KOPT-K1 (cell line): Measurements from ENCODE around the gene PIK3R4.

Experiments
- H3K27ac ChIP-seq: fragments of 200-600 bp; sonication (generic); 2 replicates; pipeline ENCODE4 v1.5.1; 2016; ENCODE audit warnings: antibody characterized with exemption, mild to moderate bottlenecking, low read depth, low read length; ENCODE audit not compliant: poor library complexity, severe bottlenecking
- H3K36me3 ChIP-seq: fragments of 200-600 bp; sonication (generic); 2 replicates; pipeline ENCODE4 v1.5.1; 2017; ENCODE audit warnings: antibody characterized with exemption, mild to moderate bottlenecking, low read length, moderate library complexity; ENCODE audit not compliant: insufficient read depth
- H3K9me3 ChIP-seq: fragments of 200-600 bp; sonication (generic); 2 replicates; pipeline ENCODE4 v1.5.1; 2017; ENCODE audit warnings: antibody characterized with exemption, low read length, mild to moderate bottlenecking; ENCODE audit not compliant: insufficient read depth, poor library complexity, severe bottlenecking

Gene PIK3R4

DNA sequence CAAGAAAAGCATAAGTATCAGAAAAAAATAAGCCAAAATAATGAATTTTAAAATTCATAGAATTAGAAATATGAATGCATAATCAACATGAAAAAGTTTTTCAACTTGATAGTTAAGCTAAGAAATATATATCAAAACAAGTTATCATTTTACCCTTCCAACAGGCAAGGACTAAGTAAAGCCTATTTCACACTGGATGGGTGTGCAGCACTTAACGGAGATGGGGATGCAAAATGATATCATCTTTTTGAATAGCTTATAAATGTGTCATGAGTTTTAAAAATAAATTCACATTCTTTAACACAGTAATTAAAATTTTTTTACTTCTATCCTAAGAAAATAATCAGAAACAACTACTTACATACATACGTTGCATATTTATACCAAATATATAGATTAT lies 20.9 kb downstream of the PIK3R4 start:
- no peak overlapping the region for H3K27ac ChIP-seq
- peaks cover 41% of the 10 kb centered on the region for H3K36me3 ChIP-seq
- H3K9me3 ChIP-seq, result no peaks in the 10 kb centered on the region

DNA sequence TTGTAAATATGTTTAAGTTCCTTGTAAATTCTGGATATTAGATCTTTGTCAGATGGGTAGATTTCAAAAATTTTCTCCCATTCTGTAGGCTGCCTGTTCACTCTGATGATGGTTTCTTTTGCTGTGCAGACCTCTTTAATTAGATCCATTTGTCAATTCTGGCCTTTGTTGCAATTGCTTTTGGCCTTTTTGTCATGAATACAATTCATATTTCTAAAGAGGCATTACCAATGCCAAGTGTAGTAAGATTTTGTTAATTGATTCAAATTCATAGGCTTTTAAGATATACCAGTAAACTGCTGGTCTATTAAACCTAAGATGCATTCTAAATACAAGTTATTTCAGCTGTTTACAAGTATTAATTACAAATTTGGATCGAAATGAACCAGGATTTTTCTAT lies 31.0 kb downstream of the PIK3R4 start:
- Histone ChIP-seq H3K9me3 (no peaks in the 10 kb centered on the region), H3K27ac (peak overlapping the region; percentile 42), H3K36me3 (peaks cover 63% of the 10 kb centered on the region)

DNA sequence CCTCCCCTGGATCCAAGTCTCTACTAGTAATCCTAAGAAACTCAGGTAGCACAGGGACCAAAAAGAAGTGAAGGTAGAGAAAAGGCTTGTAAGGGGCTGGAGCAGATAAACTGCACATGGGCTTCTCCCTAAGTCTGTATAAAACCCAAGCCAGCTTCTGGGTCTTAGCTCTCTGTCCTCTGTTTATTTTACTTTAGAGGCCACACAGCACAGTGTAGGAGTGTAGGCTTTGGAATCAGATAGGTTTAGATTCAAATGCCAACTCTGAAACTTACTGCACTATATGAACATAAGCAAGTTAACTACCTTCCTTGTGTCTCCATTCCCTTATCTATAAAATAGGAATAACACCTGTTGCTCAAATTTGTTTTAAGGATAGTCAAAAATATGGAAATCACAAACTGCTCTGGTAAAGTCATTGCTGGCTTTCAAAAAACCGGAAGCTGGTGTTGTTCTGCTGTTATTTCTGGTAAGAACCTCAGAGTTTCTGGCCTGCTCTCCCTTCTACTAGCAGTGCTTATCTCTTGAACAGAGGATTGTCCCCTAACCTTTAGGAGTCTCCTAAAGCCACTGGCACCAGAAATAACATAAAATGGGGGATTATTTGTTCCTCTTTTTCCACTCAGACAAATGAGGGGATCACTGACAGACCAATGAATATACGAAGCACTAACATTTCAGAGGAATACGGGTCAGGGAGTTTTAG lies 33.8 kb downstream of the PIK3R4 start:
- peaks cover 58% of the 10 kb centered on the region for H3K36me3 ChIP-seq
- no peak overlapping the region for H3K27ac ChIP-seq

DNA sequence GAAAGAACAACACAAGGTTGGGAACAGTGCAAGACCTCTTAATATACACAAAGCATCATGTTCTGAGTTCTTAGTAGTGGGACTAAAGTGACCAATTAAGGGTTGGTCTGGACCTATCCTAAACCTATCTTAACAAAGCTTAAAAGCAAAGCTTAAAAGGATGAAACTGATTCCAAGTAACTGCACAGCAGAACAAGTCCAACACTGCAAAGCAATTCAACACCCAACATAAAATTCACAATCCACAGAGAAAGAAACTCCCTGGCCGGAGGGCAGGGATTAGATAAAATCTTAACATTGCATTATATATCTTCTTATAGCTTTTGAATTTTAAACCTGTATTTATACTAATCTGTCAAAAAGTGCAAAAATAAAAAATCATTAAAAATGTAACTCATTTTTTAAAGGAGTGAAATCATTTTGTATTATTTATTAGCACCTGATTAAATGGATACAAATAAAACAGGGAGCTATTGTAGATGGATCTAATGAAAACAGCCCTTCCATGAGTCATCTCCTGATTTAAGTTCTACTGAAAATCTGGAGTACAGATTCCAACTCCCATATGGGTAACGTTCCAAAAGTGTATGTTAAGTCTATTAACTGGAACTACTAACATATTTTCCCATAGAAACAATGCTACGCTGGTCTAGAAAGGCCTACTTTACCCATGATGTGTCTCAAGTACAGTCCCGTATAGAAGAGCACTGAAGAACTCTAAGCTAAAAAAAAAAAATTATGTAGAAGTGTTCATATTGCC lies 34.9 kb downstream of the PIK3R4 start:
- H3K27ac ChIP-seq, result no peak overlapping the region
- peaks cover 57% of the 10 kb centered on the region for H3K36me3 ChIP-seq
- H3K9me3 ChIP-seq, result no peaks in the 10 kb centered on the region

More for the DNA sequence above, 33.8 kb downstream of the PIK3R4 start:
- no peaks in the 10 kb centered on the region for H3K9me3 ChIP-seq

DNA sequence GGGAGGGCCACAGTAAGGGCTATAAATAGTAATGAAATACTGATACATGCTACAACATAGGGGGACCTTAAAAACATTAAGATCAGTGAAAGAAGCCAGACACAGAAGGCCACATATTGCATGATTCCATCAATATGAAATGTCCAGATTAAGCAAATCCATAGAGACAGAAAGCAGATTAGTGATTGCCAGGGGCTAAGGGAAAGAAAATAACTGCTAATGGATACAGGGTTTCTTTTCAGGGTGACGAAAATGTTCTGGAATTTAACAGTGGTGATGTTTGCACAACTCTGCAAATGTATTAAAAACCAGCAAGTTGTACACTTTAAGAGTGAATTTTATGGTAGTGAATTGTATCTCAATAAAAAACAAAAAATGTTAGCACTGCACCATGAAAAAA lies 37.0 kb downstream of the PIK3R4 start:
- Histone ChIP-seq H3K9me3 (no peaks in the 10 kb centered on the region), H3K36me3 (peaks cover 45% of the 10 kb centered on the region), H3K27ac (no peak overlapping the region)

DNA sequence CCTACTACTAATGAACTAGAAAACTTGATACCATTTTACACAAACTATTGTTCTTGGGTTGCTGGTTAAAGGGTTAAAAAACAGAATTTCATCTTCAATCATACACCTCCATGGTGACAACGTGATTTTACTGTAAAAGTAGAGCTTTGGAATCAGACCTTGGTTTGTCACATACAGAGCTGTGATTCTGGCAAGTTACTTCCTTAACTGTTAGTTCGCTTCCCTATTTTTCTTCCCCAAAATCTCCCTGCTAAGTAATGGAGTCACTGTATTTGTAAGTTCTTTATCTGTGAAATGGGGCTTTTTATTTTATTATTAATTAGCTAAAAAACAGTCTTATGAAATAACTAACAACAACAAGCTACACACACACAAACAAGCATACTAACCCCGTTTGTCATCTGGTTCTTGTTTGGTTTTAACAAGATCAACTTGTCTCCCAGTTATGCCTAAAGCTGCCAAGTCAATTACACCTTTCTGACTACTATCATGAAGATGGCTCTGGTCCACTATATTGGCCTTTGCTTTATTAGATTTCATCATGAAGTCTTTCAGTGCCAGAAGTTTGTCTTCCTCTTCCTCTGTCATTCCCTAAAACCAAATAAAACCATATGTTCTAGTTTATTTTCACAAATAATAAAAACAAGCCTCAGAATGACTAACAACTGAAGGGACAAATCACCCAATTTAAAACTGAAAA lies 38.6 kb downstream of the PIK3R4 start:
- Histone ChIP-seq H3K9me3 (no peaks in the 10 kb centered on the region), H3K27ac (no peak overlapping the region), H3K36me3 (peaks cover 45% of the 10 kb centered on the region)

DNA sequence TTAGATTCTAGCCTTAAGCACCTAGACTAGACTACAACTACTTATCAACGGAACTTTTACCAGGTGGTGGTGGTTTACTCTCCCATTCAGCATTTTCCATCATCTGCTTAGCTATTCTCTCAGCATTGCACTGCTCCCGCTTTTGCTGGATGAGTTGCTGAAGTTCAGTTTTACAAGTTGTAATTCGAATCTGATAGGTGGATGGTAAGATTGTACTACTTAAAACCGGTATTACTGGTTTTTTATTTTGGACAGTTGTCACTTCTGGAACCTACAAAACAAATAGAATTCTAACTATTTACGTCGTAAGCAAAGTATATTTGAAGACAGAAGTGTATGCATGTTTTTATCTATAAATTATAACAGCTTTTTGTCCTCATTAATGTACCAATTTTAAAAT lies 41.1 kb downstream of the PIK3R4 start:
- Histone ChIP-seq H3K36me3 (peaks cover 68% of the 10 kb centered on the region), H3K27ac (no peak overlapping the region), H3K9me3 (no peaks in the 10 kb centered on the region)

DNA sequence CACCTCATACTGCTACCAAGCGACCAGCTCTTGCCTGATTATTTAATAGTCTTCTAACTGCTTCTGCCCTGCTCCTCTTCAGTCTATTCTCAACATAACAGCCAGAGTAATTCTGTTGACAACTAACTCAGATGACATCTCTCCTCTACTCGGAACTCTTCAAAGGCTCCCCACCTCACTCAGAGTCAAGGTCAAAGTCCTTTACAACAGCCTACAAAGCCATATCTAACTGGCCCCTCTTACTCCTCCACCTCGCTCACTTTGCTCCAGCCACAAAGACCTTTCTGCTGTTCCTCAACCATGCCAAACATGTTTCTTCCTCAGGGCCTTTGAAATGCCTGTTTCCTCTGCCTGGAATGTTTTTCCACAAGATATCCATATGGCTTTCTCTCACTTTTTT lies 43.6 kb downstream of the PIK3R4 start:
- Histone ChIP-seq H3K27ac (no peak overlapping the region), H3K36me3 (peaks cover 72% of the 10 kb centered on the region), H3K9me3 (no peaks in the 10 kb centered on the region)

DNA sequence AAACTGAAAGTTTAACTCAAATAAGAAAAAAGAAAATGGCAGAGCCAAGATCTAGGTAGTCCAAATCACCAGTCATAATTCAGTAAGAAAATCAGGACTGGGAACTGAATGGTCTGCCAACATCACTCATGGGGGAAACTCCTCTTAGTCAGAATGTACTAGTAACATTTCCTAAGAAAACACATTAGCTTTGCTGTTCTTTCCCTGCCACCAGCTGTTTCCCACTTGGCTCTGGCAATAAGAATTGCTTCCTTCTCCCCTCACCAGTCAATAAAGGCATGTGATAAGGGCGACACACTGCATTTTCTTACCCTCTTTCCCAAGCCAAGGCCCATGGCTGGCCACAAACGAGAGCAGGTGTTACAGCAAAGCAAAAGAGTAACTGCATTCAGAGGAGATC lies 46.1 kb downstream of the PIK3R4 start:
- Histone ChIP-seq H3K36me3 (peaks cover 78% of the 10 kb centered on the region), H3K27ac (no peak overlapping the region), H3K9me3 (no peaks in the 10 kb centered on the region)

DNA sequence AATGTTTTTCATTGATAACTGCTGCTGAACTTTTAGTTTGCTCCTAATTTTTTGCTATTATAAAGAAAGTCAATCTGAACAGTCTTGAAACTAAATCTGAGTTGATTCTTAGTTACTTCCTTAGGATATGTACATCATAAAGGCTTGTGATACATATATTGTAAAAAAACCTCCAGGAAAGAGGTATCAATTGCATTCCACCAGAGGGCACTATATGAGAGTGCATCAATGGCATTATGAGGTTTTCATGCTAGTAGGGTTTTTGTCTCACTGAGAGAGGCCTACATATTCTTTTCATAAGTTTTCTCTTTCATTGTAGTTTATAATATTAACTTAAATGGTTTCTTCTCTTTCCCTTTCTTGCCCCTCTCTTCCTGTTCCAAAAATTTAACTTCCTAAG lies 46.9 kb downstream of the PIK3R4 start:
- Histone ChIP-seq H3K36me3 (peaks cover 80% of the 10 kb centered on the region), H3K27ac (no peak overlapping the region), H3K9me3 (no peaks in the 10 kb centered on the region)

DNA sequence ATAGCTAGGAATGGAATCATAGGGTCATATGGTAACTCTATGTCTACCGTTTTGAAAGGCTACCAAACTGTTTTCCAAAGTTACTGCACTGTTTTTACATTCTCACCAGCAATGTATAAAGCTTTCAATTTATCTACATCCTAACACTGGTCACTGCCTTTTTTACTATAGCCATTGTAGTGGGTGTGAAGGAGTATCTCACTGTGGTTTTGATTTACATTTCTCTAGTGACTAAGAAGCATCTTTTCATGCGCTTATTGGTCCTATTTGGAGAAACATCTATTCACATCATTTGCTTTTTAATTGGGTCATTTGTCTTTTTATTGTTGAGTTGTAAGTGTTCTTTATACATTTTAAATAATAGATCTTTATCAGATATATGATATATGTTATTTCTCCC lies 53.3 kb downstream of the PIK3R4 start:
- H3K27ac ChIP-seq, result no peak overlapping the region
- no peaks in the 10 kb centered on the region for H3K9me3 ChIP-seq
- peaks cover 69% of the 10 kb centered on the region for H3K36me3 ChIP-seq

DNA sequence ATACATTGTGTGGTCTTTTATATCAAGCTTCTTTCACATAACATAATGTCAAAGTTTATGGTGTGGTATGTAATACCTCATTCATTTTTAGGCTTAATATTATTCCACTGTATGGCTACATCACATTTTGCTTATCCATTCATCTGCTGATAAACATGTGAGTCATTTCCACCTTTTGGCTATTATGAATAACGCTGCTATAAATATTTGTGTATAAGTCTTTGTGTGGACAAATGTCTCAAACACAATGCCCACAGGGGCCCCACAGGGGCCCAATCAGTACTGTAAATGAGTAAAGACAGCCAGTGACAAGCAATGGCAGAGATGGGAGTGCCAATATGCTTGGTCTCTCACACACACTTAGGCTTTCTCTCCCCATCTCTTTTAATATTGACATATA lies 54.2 kb downstream of the PIK3R4 start:
- Histone ChIP-seq H3K9me3 (no peaks in the 10 kb centered on the region), H3K27ac (no peak overlapping the region), H3K36me3 (peaks cover 61% of the 10 kb centered on the region)

DNA sequence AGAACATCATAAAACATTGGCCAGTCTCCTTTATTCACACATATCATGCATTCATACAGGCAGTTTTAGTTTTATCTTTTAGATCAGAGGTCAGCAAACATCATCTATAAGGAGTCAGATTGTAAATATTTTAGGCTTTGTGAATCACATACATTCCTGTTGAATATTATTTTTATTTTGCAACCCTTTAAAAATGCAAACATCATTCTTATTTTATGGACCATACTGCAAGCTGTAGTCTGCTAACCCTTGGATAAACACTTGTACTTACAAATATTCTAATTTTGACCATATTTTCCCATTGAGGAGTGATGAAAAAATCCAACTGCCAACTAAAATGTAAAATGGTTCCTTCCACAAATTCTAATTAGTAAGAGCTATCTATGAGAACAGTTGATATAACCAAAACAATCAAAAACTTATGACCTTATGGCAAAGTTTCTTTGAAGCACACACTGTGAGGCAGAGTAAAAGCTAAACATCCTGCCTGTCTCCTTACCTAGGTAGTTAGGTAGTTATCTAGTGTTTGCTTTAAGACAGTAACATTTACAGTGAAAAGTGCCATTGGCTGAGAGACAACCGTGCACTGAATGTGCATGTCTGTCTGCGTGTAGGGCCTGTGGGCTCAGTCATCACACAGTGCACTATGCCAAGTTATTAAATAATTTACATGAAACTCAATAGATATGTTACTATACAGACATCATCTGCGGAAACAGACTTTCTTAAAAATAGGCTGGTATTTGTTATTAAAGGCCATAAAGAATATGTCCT lies 57.7 kb downstream of the PIK3R4 start:
- H3K9me3 ChIP-seq, result no peaks in the 10 kb centered on the region
- H3K36me3 ChIP-seq, result peaks cover 66% of the 10 kb centered on the region
- H3K27ac ChIP-seq, result no peak overlapping the region

DNA sequence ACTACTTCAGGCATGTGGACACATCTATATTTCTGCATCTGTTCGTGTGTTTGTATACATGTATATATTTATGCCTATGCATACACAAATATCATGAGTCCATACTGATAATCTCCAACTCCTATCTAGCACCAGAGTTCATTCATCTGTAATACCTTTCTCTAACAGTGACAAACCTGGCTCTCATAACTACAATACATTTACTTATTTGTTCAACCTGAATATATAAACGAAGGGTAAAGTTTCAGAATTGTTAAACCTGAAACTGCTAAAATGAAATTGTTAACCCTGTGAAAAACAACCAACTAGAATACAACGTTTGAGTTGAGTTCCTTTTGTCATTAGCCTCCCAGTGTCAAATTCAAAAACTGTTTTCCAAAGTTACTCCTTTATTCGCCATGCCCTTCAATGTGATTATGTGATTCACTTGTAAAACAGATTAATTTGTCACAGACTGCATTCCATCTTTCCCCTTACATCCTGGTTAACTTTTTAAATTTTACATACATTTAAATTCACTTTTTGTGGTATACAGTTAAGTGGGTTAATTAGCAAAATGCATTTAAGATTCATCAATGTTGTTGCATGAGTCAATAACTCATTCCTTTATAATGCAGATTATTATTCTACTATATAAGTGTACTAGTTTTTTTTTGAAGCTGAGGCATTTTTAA lies 58.5 kb downstream of the PIK3R4 start:
- H3K9me3 ChIP-seq, result no peaks in the 10 kb centered on the region
- peaks cover 71% of the 10 kb centered on the region for H3K36me3 ChIP-seq
- no peak overlapping the region for H3K27ac ChIP-seq
